Measurements from ENCODE around the gene MIA2.
"Not testable (repeated sequence)": the region's sequence is repeated elsewhere in the genome, so short reads cannot be mapped to it uniquely, and the experiment has no call there.

Gene MIA2

GRCh38 chr14:39212693-39213092, 21.0 kb upstream of the MIA2 start:
- Histone ChIP-seq H3K9me3 (replicated peaks in 1 of 11) (no peaks in the 10 kb centered on the region), H3K4me2 (no peak overlapping the region), H3K4me1 (peaks cover 0 to 6% (median 0%) of the 10 kb centered on the region in 10 experiments; a peak in 3 of 20 replicates), H4K20me1 (no peaks in the 10 kb centered on the region), H3K4me3 (no peak overlapping the region), H3K9ac (no peak overlapping the region), H3K36me3 (no peaks in the 10 kb centered on the region), H3K27ac (no peak overlapping the region), H3K27me3 (no peaks in the 10 kb centered on the region)
- no peak for TF ChIP-seq Cebpa-rat (IDR thresholded peaks at IDR 0.05)

DNA sequence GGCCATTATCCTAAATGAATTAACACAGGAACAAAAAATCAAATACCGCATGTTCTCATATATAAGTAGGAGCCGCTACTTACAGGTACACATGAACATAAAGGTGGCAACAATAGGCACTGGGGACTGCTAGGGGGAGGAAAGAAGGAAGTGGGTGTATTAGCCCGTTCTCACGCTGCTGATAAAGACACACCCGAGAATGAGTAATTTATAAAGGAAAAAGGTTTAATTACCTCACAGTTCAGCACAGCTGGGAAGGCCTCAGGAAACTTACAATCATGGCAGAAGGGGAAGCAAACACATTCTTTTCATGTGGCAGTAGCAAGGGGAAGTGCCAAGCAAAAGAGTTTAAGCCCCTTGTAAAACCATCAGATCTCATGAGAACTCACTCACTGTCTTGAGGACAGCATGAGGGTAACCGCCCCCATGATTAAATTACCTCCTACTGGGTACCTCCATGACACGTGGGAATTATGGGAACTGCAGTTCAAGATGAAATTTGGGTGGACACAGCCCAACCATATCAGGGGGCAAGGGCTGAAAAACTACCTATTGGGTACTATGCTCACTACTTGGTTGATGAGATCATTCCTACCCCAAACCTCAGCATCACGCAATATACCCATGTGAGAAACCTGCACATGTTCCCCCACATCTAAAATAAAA, 16.4 kb upstream of the MIA2 start:
- no peaks in the 10 kb centered on the region for H3K27me3 ChIP-seq
- no peaks in the 10 kb centered on the region for H3K36me3 ChIP-seq
- H3K9me3 ChIP-seq (replicated peaks in 1 of 11): no peaks in the 10 kb centered on the region
- H3K4me2 ChIP-seq: peak overlapping the region in 1 of 11 experiments; percentile 19; a peak in 1 of 22 replicates
- H3K4me1 ChIP-seq: peaks cover 6 to 11% (median 6%) of the 10 kb centered on the region in 10 experiments; a peak in 12 of 20 replicates
- no peaks in the 10 kb centered on the region for H4K20me1 ChIP-seq
- H3K9ac ChIP-seq: no peak overlapping the region
- no peak for TF ChIP-seq Cebpa-rat (IDR thresholded peaks at IDR 0.05)
- H3K27ac ChIP-seq: no peak overlapping the region; a peak in 1 of 22 replicates
- H3K4me3 ChIP-seq: no peak overlapping the region

GRCh38 chr14:39218171-39218769, 15.4 kb upstream of the MIA2 start:
- no peak overlapping the region for H3K27ac ChIP-seq
- no peak for TF ChIP-seq Cebpa-rat (IDR thresholded peaks at IDR 0.05)
- no peaks in the 10 kb centered on the region for H3K27me3 ChIP-seq
- H4K20me1 ChIP-seq: no peaks in the 10 kb centered on the region
- no peak overlapping the region for H3K4me3 ChIP-seq
- H3K9me3 ChIP-seq (replicated peaks in 1 of 11): no peaks in the 10 kb centered on the region
- no peaks in the 10 kb centered on the region for H3K36me3 ChIP-seq
- H3K4me2 ChIP-seq: peak overlapping the region in 2 of 11 experiments; percentile 10 to 26; a peak in 1 of 22 replicates
- no peak overlapping the region for H3K9ac ChIP-seq
- peaks cover 6 to 11% (median 6%) of the 10 kb centered on the region in 10 experiments; a peak in 12 of 20 replicates for H3K4me1 ChIP-seq

- Histone ChIP-seq H3K27ac (no peak overlapping the region), H4K20me1 (no peaks in the 10 kb centered on the region), H3K27me3 (no peaks in the 10 kb centered on the region), H3K4me3 (no peak overlapping the region), H3K4me2 (peak overlapping the region in 7 of 11 experiments; percentile 10 to 30 (median 26); a peak in 6 of 22 replicates), H3K4me1 (peaks cover 6 to 11% (median 6%) of the 10 kb centered on the region in 10 experiments; a peak in 12 of 20 replicates), H3K36me3 (no peaks in the 10 kb centered on the region), H3K9ac (no peak overlapping the region), H3K9me3 (replicated peaks in 1 of 11) (no peaks in the 10 kb centered on the region)
- no peak for TF ChIP-seq Cebpa-rat (IDR thresholded peaks at IDR 0.05)
Observed at GRCh38 chr14:39219075-39219499, 14.6 kb upstream of the MIA2 start.

- not testable (repeated sequence) for H3K4me2 ChIP-seq; H3K4me3 ChIP-seq; H3K9ac ChIP-seq; H3K27me3 ChIP-seq; H3K9me3 ChIP-seq (replicated peaks in 1 of 11); H4K20me1 ChIP-seq; H3K36me3 ChIP-seq; H3K27ac ChIP-seq
- H3K4me1 ChIP-seq: peaks cover 6 to 11% (median 6%) of the 10 kb centered on the region in 10 experiments; a peak in 12 of 20 replicates
Observed at GRCh38 chr14:39220473-39220872, 13.2 kb upstream of the MIA2 start.

DNA sequence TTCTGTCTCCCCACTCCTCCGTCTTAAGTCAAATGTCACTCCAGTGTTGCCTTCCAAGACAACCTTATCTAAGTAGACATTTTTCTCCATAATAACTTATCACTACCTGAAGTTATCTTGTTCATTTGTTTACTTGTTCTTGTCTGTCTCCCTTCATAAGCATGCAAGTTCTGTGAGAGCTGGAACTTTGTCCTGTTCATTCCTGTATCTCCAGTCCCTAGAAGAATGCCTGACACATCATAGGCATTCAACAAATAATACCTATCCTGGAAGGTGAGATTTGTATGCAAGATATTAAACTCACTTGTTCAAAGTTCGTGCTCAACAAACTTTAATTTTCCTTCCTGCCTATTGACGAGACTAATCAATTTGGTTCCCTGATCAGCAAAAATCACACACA, 5.7 kb upstream of the MIA2 start:
- H3K9me3 ChIP-seq (replicated peaks in 1 of 11): no peaks in the 10 kb centered on the region
- H3K4me1 ChIP-seq: peaks cover 11 to 24% (median 16%) of the 10 kb centered on the region in 10 experiments
- H3K4me2 ChIP-seq: no peak overlapping the region
- H4K20me1 ChIP-seq: no peaks in the 10 kb centered on the region
- no peak overlapping the region for H3K27ac ChIP-seq
- H3K27me3 ChIP-seq: no peaks in the 10 kb centered on the region
- TF ChIP-seq Cebpa-rat (IDR thresholded peaks at IDR 0.05): no peak
- no peak overlapping the region for H3K4me3 ChIP-seq
- H3K9ac ChIP-seq: no peak overlapping the region
- no peaks in the 10 kb centered on the region for H3K36me3 ChIP-seq

- no peaks in the 10 kb centered on the region for H3K36me3 ChIP-seq
- H3K4me1 ChIP-seq: peaks cover 15 to 31% (median 23%) of the 10 kb centered on the region in 10 experiments
- TF ChIP-seq Cebpa-rat (IDR thresholded peaks at IDR 0.05): no peak
- no peak overlapping the region for H3K9ac ChIP-seq
- H3K27ac ChIP-seq: no peak overlapping the region
- H3K4me3 ChIP-seq: no peak overlapping the region
- H3K27me3 ChIP-seq: no peaks in the 10 kb centered on the region
- H3K4me2 ChIP-seq: no peak overlapping the region
- H4K20me1 ChIP-seq: no peaks in the 10 kb centered on the region
- no peaks in the 10 kb centered on the region for H3K9me3 ChIP-seq (replicated peaks in 1 of 11)
Observed at GRCh38 chr14:39228509-39229221, 5.0 kb upstream of the MIA2 start.

DNA sequence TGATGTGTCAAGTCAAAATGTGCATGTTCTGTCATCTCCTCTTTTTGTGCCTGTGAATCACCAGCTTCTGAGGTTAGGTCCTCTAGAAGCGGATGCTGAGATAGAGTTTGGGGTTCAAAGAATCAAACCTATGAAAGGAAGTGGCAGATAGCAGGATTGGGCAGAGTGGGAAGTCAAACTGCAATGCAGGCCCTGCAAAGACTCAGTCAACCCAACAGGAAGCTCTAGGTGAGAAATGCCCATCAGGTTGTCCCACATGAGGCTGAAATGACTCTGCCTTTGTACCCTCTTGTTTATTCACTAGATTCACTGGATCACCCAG, 4.5 kb upstream of the MIA2 start:
- Histone ChIP-seq H3K4me1 (peaks cover 20 to 36% (median 28%) of the 10 kb centered on the region in 10 experiments), H3K4me3 (no peak overlapping the region), H3K9me3 (replicated peaks in 1 of 11) (no peaks in the 10 kb centered on the region), H3K27me3 (no peaks in the 10 kb centered on the region), H4K20me1 (no peaks in the 10 kb centered on the region), H3K4me2 (no peak overlapping the region), H3K36me3 (no peaks in the 10 kb centered on the region), H3K27ac (no peak overlapping the region), H3K9ac (no peak overlapping the region)
- no peak for TF ChIP-seq Cebpa-rat (IDR thresholded peaks at IDR 0.05)

DNA sequence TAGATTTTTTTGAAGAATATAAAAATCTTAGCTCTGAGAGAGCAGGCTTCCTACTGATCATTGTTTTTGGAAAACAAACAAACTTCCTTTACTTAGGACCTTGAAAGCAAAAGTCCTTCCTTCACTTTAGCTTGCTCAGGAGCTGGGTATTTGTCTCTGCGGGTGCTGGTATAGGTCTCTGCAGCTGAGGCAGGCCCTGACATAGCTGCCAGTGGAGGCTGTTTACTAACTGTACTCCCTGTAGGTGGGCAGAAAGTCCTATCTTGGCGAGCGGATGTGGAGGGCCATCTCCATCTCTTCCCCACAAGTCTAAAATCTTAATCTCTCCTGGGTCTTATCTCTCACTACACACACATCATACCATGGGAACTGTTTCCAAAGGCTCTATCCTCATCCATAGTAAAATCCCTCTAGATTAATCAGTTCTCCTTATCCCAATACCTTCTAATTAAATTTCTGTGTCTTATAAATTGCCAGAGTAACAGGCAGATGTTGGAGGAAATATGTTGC, 4.1 kb upstream of the MIA2 start:
- Histone ChIP-seq H3K9ac (no peak overlapping the region), H3K27ac (no peak overlapping the region)
- no peak for TF ChIP-seq Cebpa-rat (IDR thresholded peaks at IDR 0.05)

More for the DNA sequence above, 4.1 kb upstream of the MIA2 start:
- Histone ChIP-seq H4K20me1 (no peaks in the 10 kb centered on the region), H3K4me1 (peaks cover 20 to 39% (median 30%) of the 10 kb centered on the region in 10 experiments), H3K4me3 (no peak overlapping the region), H3K36me3 (no peaks in the 10 kb centered on the region), H3K4me2 (no peak overlapping the region), H3K27me3 (no peaks in the 10 kb centered on the region), H3K9me3 (replicated peaks in 1 of 11) (no peaks in the 10 kb centered on the region)
